T-helper 2 cell (primary cell): Measurements from ENCODE around the gene CDC42EP2.

ENCODE experiments used
- DNase-seq, 5 experiments: peaks; one replicate each; pipeline versions ENCODE4 v3.0.0 to v3.0.0-alpha.2; 2012 to 2022

Gene CDC42EP2

DNA sequence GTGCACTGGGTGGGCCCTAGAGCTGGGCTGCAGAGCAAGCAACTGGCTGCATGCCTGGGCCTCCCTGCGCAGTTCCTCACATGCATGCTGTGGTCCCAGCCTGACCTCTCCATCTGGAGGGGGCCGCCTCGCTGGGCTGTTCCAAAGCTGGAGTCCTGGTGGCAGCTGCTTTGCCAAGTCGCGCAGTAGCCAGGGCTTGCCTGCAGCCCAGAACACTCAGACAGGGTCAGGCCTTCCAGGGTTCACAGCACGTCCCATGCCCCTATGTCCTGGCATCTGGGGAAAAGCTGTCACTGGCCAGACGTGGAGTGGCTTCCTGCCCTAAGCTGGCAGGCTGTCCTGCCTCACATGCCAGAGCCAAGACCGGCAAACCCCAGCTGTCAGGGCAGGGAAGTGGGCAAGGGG lies 16.5 kb upstream of the CDC42EP2 start:
- DNase-seq, result no peak

DNA sequence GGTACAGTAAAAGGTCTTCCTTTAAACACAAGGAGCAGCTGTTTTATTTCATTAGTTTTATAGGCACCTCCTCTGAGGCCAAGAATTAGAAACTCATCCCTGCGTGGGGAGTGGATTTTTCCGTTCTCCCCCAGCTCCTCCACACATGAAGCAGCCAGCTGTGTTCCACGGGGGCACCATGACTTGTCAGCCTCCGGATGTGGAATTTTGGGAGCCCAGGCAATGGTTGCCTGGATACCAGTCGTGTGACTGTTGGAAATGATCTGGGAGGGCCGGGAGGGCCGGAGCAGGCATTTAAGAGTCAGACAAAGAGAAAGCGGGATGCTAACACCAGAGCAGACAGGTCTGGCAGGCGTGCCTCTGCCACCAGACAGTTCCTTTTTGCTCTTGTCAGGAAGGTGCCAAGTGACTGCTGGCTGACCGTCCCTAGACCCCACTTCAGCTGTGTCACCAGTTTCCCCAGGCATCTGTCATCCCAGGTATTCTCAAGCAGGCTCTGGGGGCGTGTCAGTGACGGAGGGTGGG lies 15.9 kb upstream of the CDC42EP2 start:
- DNase-seq, result no peak

DNA sequence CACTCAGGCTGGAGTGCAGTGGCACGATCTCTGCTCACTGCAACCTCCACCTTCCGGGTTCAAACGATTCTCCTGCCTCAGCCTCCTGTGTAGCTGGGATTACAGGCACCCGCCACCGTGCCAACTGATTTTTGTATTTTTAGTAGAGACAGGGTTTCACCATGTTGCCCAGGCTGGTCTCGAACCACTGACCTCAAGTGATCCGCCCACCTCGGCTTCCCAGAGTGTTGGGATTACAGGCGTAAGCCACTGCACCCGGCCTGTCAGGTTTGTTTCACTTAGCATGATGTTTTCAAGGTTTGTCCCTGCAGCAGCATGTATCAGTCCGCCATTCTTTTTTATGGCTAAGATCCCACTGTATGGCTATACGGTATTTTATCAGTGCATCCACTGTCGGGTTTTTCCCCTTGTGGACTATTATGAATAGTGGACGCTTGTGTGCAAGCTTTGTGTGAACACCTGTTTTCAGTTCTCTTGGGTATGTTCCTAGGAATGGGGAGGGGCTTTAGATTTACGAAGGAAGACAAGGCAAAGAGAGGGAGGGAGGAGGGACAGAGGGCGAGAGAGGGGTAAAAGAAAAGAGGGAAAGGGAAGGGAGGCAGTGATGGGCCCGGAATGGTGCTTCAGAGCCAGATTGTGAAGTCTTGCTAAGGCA lies 13.9 kb upstream of the CDC42EP2 start:
- no peak for DNase-seq

DNA sequence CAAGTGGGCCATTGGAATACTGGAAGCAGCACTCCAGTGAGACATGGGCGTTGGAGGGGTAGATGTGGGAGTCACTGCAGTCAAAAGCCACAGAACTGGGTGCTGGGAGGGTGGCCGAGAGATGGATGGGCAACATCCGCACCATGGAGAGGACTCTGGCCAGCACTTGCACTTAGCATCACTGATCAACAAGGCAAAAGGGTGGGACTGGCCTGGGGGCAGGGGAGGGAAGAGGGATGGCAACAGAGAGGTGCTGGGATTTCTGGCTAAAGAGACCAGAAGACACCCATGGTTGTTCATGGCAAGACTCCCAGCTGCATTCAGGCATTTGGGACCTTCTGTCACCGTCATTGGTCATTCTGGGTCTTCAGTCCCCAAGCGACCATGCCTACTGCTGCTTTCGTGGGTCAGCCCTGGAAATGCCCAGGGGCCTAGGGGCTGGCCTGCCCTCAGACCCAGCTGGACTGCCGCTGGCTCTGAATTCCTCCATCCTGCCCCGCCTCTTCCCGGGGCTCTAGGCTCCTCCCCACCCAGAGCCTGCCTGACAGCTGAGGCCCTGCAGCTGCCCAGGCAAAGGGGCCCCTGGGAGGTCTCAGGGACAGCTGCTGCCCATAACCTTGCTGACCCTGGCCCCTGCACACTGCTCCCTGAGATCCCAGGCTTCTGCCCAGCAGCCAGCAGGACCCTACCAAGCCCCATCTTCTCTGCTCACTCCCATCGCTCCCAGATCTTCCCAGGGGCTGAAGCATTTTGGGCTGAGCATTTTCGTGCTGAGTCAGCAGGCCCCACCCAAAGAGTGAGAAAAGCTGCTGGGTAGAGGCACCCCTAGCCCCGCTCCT lies 13.0 kb upstream of the CDC42EP2 start:
- no peak for DNase-seq

DNA sequence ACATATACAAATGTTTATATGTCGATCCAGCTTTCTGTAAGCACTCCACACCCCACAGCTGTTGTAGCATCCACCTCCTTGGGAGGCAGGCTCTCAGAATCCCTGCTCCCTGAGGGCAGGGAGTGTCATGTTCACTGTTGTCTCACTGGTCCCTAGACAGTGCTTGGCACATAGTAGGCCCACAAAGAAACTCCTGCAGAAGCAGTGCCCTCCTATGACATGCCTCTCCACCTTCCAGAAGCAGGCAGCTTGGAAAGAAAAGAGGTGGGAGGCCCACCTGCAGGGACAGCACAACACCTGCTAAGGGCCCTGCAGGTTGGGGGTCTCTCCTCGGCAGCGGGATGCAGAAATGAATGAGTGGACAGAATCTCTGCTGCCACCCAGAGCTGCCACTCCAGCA lies 11.1 kb upstream of the CDC42EP2 start:
- DNase-seq, result no peak

DNA sequence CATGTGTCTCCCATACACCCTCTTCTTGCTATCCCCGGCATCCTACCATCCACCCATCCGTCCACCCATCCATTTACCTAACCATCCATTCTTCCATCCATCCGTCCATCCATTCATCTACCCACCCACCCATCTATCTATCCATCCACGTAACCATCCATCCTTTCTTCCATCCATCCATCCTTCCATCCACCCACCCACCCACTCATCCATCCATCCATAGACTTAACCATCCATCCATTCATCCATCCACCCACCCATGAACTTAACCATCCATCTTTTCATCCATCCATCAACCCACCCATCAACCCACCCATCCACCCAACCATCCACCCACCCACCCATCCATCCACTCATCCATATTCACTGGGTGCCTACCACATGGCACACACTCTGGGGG lies 10.6 kb upstream of the CDC42EP2 start:
- DNase-seq, result no peak

DNA sequence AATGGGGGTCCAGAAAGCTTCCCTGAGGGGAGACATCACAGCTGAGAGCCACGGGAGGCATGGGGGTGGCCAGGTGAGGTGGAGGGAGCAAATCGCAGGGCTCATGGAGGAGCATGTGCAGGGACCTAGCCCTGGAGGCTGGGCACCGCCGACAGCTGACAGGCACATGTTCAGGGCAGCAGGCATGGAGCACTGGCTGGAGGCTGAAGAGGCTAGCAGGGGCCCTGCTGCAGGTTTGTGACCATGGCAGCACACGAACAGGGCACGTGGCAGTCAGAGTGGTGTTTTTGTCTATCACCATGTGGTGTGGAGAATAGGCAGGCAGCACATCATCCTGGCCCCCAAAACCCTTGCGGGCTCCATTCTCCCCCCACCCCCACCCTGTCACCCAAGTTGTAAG lies 10.1 kb upstream of the CDC42EP2 start:
- DNase-seq, result no peak

DNA sequence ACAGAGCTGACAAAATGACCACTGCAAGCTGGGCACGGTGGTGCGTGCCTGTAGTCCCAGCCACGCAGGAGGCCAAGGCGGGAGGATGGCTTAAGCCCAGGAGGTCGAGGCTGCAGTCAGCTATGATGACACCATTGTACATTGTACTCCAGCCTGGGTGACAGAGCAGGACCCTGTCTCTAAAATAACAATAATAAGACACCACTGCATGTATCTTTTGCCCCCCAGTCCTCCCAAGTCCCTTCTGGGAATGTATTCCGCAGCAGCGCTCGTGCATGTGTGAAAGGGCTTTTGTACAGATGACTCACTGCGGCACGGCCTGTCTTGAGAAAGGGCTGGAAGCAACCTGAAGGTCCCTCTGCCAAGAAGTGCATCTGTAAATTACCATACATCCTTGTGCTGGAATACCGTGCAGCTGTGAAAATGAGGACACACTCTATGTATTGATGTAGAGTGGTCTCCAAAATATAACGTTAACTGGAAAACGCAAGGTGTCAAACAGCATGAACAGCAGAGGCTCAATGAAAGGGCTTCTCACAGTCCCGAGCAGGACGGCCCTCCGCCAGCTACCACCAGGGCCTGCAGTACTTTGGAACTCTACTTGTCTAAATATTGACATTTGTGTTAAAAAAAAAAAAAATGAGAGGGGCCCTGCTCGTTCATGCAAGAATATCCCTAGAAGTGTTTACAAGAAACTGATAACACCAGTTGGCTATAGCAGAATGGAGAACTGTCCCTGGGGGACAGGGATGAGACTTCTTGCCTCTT lies 9.0 kb upstream of the CDC42EP2 start:
- no peak for DNase-seq

DNA sequence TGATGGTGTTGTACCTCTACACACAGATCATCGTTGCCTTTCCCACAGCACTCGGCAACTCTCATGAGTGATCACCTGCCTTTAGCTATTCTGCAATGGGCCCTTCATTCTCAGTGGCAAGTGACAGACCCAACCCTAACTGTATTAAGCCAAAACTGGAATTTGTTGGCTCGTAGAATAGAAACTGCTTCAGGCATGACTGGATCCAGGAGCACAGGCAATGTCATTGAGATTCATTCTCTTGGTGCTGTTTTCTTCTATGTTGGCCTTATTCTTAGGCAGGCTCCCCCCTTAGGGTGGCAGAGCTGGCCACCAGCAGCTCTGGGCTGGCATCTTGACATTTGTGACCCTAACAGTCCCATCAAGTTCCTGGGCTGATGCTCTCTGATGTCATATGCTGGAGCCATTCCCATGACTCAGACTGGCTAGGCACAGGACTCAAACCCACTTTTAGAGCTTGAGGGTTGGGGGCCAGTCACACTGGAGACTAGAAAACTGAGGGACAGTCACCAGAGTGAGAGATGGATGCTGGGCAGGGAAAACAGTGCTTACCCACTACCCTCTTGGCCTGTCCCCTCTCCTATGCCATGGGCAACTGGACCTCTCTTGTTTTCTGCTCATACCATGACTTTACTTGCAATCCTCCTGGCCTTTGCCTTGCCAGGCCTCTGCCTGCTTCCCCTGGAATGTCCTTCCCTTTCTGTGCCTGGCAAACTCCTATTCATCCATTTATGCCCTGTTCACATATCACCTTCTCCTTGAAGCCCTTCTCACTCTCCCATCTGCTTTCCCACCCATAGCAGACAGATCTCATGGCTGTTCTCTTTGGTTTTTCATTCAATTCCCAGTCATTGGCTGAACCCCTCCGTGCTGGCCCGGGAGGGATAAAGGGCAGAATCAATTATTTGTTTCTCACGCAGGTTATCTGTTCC lies 7.1 kb upstream of the CDC42EP2 start:
- DNase-seq, result no peak

DNA sequence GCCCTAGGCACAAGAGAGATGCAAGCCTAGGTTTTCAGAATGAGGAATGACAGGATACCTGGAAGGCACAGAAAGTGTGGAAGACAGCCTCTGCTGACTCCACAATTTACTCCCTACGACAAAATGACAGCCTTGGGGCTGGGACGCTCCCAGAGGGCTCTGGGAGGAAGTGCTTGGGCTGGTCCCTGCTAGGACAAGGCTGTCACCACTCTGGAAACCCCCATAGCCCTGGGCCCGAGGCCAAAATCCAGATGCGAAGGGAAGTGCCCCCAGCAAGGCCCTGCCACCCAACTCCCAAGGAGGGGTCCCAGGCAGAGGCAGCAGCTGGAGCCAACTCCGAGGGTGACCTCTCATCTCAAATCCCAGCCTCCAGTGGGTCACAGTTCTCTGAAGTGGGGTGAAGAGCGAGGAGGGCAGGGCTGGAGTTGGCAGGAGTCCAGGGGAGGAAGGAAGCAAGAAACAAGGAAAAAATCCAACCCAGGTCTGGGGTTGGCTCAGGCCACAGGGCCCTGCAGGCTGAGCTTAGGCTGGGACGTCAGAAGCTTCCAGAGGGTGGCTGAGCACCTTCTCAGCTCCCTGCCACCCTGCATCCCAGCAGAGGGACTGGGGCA lies 6.3 kb upstream of the CDC42EP2 start:
- no peak for DNase-seq

DNA sequence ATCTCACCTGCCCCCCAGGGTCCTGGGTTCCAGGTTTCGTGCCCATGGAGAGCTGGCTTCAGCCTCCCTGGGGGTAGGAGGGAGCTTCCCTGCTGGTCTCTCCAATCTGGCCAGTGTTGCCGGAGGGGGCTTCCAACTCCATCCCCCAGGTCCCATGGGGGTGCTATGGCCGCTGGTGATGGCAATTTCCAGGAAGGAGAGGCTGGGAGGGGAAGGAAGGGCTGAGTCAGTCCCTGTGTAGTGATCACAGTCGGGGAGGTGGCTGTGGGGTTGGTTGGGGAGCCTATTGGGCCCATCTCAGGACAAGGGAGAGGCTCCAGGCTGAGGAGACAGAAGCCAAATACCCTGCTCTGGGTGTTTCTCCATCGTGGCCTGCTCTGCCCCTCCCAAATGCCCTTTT lies 5.7 kb upstream of the CDC42EP2 start:
- DNase-seq, result no peak

DNA sequence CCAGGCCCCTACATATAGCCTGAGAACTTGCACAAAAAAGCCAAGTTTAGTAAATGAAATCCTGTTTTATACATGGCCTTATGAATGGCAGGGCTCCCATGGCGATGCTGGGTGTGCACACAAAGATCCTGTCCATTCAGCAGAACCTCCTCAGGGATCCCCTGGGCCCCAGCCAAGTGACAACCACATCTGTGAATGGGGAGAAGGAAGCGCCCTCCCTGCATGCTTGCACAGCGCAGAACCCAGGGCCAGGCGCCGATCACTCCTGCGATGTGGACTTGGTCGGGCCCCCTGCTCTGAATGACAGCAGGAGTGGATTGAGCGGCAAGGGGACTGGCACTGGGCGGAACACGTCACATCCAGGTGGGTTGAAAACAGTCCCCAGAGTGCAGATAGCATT lies 4.5 kb upstream of the CDC42EP2 start:
- DNase-seq, result no peak

DNA sequence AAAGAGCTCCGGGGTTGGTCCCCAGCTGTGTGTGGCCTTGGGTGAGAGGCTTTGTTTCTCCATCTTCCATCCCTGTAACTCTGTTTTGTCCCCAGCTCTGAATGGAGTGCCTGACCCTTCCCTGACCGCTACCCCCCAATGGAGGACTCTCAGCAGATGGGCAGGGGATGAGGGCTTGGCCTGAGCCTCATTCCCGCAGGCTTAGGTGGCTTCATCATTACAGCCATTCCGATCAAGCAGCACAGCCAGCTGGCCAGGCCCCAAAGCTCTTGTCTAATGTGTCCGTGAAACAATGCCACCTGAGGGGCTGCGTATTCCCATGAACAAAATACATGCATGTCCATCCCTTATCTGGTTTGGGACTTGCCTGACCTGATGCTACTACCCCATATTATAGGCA lies 3.9 kb upstream of the CDC42EP2 start:
- no peak for DNase-seq

DNA sequence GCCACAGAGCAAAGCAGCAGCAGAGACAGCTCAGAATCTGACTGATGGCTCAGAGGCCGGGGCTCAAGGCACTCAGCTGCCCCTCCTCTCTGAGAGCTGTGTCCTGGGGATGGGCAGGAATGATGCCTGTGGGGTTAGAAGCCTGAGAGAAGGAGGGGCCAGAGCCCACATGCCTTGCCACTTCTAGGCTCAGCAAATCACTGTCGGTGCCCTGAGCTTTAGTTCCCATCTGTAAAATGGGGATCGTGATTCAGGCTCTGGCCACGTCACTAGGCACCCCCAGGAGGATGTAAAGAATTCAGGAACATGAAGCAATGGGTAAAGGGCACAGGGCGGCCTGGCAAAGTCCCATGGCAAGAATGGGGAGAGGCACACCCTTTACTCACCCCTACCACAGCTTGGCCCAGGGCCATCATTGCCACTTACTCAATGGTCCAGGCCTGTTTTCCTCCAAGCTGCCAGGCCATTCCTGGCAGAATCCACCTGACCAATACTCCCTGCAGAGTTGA lies 3.4 kb upstream of the CDC42EP2 start:
- DNase-seq, result no peak

DNA sequence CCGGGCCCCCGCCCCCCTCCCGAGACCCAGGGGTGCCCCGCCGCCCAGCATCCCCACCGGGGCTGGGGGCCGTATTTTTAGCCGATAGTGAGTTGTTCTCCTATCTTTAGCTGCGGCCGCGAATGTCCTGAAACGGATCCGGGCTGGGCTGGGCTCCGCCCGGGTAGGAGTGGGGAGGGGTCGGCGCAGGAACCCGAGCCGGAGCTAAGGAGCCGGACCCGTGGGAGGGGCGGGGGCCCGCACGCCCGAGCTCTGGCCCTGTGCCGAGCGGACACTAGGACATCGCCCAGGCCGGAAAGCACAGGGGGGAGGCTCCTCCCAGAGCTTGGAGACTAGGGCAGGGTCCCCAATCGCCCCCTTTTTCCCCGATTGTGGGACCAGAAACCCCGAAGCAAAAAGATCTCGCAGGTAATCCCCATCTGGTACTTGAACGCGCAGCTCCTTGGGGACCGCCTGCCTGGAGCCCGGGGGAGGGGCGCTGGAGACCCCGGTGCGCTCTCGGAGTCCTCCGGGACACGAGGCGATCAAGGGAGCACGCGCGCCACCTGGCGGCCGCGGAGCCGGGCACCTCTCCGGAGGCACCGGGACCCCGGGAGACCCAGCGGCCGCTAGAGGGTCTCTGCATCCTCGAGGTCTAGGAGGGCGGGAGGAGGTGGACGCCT lies 669 bp downstream of the CDC42EP2 start:
- peak; percentile 52 to 76 (median 71) for DNase-seq

DNA sequence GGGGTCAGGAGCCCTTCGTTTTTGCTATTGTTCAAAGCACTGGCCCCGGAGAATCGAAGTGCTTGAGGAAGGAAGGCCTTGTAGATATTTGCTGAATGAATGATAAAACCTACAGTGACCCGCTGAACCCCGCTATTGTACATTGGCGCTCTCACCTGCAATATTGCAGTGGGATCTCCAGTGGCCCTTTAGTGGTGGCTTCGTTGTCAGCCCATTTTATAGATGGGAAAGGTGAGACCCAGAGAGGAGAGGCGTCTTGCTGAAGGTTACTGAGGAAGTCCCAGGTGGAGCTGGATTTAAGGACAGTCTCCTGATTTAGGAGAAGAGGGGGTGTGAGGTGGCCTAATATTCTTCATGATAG lies 1.2 kb downstream of the CDC42EP2 start:
- DNase-seq, result no peak

DNA sequence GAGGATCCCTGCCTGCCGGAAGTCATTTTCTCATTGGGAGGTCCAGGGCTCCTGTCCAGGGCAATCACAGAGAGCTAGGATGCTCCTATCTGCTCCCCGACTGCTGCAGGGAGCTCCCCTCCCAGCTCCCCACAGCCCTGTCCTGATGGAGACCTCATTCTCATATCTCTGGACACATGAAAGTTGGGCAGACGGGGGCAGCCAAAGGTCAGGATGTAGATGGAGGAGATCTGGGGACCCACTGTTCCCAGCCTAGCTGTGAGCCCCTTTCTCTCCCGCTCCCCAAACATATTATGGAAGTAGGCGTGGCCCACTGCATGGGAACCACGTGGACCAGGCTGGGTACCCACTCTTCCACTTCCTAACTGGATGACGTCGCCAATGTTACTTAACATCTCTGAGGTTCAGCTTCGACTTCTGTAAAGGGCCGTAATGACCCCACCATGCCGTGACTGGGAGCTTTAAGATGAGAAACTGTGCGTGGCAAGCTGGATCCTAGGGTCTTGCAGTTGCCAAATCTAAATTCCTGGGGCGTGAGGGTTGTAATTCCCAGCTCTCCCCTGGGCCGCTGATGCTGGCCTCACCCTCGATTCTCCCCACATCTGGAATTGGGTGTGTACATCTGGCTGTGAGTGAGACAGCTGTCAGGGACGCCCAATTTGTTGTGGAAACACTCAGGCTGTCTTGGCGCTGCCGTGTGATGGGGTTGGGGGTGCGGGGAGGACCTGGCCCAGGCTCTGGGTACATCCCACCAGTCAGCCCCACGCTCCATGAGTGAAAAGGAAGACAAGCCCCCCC lies 1.8 kb downstream of the CDC42EP2 start:
- no peak for DNase-seq

DNA sequence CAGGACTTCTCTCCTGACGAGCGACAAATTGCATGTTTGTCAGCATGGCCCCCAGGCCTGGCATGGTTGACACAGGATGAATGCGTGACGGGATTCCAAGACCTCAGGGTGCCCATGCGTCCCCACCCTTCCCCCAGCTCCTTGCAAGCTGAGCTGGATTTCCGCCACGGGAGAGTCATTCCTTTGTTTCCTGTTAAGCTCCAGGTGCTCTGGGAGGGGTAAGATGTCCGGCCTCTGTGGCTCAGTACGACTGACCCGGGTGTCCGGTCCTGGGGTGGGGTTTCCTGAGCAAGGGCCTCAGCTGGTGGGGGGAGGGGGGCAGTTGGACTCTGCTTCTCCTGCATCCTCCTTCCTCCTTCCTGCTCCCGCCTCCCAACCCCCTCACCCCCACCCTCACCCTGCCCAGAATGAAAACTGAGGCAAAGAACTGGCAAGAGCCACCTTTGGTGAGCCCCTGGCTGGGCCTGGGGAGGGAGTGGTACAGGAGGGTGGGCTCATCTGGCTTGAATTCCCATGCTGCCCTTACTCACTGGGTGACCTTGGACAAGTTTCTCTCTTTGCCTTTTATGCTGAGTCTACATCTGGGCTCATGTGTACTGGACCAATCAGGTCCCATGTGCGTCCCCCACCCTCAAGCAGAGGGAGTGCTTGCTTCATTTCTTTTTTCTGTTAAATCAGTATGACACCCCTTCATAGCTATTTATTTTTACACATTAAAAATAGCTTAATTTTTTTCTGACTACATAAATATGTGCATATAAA lies 2.5 kb downstream of the CDC42EP2 start:
- DNase-seq, result no peak

DNA sequence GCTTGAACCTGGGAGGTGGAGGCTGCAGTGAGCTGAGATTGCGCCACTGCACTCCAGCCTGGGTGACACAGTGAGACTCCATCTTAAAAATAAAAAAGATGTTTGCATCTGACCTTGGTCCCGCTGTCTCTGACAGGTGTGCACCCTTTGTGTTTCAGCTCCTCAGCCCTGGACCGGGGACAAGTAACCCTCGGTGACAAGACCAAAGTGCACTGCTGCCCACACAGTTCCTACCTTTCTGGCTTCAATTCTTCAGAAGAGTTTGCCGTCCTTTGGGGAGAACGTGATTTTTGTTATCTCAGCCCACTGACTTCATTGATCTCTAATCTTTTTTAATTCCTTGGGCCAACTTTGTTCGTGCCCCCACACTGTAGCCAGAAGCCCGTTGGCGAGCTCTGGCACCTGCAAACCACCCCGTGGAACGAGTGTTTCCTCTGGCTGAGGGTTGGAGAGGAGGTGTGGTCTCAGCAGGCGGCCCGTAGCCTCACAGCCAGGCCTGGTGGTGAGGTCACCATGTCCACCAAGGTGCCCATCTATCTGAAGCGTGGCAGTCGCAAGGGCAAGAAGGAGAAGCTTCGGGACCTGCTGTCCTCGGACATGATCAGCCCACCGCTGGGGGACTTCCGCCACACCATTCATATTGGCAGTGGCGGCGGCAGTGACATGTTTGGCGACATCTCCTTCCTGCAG lies 5.9 kb downstream of the CDC42EP2 start:
- DNase-seq, result no peak
